Mammary epithelial cell (primary cell): ENCODE measurements around the gene TNFAIP3.

Source experiments
- CTCF ChIP-seq, 2 donors: IDR thresholded peaks in 1 of 2; conservative IDR thresholded peaks in 1 of 2; 2 replicates each; pipeline ENCODE4 v1.5.1; 2011 to 2012; ENCODE audit warnings: inconsistent platforms in 2 of 2, low read length in 2 of 2, mild to moderate bottlenecking in 2 of 2, control low read depth in 1 of 2, low read depth in 1 of 2; ENCODE audit not compliant: insufficient read depth in 1 of 2; ENCODE audit errors: extremely low read depth in 1 of 2
- EZH2 ChIP-seq: IDR thresholded peaks from 2 replicates; pipeline ENCODE4 v1.6.1; 2012; ENCODE audit warnings: low read length, inconsistent platforms, borderline replicate concordance

- TF ChIP-seq CTCF (conservative IDR thresholded peaks at IDR 0.05 in 1 of 2, IDR thresholded peaks at IDR 0.05 in 1 of 2; ENCODE audit: extremely low read depth in 1 of 2, insufficient read depth in 1 of 2, low read depth in 1 of 2, low read length in 2 of 2) (no peak), EZH2 (no peak)
These were observed 14.2 kb upstream of the TNFAIP3 start for GRCh38 chr6:137852811-137853210.
